KG1 (cell line): ENCODE data around the gene FMO4.
"Not testable (repeated sequence)": the region's sequence is repeated elsewhere in the genome, so short reads cannot be mapped to it uniquely, and the experiment has no call there.

Experiments
- DNase-seq: peaks from one replicate; lab custom pipeline; 2025; lab: John Stamatoyannopoulos, UW

FMO4 gene

DNA sequence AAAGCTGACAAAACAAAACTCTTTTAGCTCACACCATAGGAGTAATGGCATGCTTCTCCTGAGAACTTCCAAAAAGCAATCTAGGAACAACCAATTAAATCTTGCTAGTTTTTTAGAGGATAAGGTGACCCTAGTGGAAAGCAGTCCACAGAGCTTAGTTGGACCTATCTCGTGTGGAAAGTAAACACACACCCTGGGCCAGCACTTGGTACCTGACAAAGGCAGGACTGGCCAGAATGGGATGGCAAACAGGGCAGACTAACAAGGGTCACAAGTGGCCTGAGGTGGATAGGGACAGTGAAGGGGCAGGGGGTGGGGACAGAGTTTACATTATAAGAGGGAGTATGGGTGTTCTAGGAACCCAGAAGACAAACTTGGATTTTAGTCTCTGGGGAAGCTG lies 22.0 kb downstream of the FMO4 start:
- DNase-seq = no peak

DNA sequence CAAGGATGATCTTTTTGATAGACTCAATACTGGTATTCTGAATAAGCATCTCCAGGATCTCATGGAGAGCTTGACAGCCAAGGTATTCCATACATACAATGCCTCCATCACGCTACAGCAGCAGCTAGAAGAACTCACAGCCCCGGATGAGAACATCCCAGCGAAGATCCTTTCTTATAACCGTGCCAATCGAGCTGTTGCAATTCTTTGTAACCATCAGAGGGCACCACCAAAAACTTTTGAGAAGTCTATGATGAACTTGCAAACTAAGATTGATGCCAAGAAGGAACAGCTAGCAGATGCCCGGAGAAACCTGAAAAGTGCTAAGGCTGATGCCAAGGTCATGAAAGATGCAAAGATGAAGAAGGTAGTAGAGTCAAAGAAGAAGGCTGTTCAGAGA lies 25.4 kb downstream of the FMO4 start:
- not testable (repeated sequence) for DNase-seq

DNA sequence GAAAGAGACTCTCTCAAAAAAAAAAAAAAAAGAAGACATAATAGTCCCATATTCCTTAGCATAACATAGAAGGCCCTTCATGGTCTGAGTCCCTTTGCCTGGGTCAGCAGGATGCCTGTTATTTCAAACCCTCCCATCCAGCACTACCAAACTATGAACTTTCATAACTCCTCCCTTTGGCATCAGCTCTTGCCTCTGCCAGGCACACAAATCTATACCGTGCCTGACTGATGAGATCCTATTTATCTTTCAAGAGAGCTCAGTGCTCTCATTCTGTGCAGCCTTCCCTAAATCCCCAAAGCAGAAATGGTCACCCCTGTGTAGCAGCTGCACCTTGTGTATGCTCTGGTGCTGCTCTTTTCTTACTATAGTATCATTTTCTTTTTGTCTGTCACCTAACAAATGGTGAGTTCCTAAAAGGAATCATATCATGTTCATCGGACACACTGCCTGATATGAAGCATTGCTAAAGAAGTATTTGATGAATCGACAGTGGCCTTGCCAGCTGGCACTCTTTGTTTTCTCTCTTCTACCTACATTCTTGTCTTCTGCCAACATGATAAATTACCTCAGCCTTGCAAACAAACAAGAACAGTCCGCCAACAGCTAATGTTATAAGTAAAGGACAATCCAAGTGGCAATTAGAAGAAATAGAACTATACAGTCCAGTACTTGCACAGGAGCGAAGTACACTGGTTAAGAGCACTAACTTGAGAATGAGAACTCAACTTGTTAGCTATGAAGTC lies 29.9 kb downstream of the FMO4 start:
- no peak for DNase-seq

DNA sequence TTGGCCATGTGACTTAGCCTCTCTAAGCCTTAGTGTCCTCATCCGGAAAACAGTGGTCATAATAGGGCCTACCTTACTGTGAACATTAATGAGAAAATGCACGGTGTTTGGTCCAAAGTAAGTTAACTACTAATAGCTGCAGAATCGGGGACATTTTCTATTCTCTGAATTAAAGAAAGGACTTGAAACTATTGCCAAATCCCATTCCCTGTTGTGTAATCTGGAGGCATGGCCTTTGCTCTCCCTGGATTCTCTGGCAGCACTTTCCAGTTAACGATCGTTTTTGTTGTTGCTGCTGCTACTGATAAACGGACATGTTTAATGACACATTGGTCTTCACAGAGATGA lies 30.5 kb downstream of the FMO4 start:
- no peak for DNase-seq

DNA sequence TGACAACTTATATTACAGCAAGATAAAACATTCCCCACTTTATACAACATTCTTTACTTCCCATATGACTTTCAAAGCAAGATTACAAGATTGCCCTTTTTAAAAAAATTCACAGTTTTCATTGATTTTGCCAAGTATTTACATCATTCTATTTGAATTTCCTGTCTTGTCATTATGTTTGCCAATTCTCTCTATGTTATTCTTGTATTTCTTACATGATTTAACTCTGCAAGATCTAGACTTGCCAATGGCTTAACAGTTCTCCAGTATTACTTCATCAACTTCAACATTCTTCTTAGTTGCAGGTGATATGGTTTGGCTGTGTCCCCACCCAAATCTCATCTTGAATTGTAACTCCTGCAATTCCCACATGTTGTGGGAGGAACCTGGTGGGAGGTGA lies 31.6 kb downstream of the FMO4 start:
- no peak for DNase-seq

DNA sequence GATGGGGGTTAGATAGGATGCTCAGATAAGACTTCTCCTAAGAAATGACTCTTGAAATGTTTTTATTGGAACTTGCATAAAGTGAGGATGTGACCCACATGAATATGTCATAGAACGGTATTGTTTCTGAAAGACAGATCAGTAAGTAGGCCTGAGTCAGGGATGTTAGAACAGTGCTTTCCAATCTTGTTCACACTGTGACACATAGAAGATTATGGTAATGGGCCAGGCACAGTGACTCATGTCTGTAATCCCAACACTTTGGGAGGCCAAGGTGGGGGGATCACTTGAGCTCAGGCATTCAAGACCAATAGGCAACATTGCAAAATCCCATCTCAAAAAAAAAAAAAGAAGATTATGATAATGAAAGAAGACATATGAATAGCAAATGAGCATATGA lies 32.9 kb downstream of the FMO4 start:
- no peak for DNase-seq

DNA sequence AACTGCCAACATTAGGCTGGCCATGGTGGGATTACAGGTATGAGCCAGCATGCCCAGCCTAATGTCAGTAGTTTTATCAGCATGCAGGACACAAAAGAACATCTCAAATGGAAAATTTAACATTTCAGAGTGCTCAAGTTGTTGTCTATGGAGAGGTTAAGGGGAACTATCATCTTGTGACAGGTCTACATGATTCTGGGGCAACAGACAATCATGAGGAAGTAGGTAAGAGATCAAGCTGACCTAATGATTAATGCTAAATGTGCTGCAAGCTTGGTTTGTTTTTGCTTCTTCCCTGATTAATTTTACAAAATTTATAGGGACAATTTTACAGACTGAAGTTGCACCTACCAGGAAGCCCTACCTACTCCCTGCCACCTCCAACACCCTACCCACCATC lies 36.6 kb downstream of the FMO4 start:
- no peak for DNase-seq

DNA sequence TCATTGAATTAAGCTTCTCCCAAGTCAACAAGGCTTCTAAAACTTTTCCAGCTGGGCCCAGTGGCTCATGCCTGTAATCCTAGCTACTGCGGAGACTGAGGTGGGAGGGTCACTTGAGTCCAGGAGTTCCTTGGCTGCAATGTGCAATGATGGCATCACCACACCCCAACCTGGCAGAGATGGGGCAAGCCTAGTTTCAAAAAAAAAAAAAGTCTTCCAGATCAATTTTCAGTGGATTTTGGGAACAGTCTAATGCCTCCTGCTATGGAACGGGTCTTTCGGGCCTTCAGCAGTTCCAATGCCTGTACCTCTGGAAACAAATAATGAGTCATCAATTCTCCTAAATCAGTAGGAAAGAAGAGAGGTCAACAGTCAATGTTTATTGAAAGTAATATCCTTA lies 38.0 kb downstream of the FMO4 start:
- DNase-seq = no peak

DNA sequence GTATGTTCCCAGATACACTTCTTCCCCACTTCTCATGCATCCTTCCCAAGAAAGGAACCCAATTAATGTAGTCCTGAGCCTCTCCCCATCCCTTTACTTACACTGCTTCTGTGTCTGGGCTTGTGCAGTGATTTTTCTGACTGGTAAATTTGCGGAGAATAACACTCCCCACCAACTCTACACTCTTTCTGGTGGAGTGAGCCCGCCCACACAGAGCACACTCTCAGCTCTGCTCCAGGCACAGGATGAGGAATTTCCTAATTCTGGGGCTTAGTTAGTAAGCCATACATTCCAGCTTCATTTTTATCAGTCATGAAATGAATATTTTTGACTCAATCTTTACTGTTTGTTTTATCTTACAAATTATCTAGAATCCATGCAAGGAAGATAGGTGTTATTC lies 38.6 kb downstream of the FMO4 start:
- no peak for DNase-seq

DNA sequence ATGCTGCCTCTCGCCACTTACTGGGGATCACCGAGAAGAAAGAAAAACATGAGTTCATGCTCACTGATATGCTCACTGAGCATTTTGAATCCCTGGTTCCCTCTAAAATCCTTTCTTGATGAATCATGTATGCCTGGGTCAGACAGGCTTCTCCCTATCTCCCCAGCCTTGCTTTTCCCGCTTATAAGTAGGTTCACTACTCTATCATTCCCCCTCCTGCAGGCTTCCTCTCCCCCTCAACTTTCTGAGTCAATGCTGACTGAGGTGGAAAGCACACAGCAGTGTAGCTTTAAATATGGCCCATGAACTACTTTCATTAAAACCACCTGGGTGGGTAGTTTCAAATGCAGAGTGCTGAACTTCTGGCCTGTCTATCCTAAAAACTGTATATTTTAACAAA lies 41.7 kb downstream of the FMO4 start:
- DNase-seq = no peak

DNA sequence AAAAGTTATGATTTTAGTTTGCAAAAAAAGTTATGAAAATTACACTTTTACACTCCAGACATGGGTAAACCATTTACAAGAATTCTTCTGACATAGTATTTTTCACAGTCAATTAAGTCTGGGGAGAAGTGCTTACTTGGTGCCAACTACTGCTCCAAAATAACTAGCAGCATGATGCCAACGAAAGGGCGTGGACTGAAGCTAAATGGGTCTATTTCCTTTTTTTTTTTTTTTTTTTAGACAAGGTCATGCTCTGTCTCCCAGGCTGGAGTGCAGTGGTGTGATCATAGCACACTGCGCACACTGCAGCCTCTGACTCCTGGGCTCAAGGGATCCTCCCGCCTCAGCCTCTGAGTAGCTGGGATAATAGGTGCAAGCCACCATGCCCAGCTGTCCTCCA lies 43.2 kb downstream of the FMO4 start:
- no peak for DNase-seq

DNA sequence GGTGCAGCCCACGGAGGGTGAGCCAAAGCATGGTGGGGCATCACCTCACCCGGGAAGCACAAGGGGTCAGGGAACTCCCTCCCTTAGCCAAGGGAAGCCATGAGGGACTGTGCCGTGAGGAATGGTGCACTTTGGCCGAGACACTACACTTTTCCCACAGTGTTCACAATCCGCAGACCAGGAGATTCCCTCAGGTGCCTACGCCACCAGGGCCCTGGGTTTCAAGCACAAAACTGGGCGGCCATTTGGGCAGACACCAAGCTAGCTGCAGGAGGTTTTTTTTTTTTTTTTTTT lies 45.3 kb downstream of the FMO4 start:
- not testable (repeated sequence) for DNase-seq

DNA sequence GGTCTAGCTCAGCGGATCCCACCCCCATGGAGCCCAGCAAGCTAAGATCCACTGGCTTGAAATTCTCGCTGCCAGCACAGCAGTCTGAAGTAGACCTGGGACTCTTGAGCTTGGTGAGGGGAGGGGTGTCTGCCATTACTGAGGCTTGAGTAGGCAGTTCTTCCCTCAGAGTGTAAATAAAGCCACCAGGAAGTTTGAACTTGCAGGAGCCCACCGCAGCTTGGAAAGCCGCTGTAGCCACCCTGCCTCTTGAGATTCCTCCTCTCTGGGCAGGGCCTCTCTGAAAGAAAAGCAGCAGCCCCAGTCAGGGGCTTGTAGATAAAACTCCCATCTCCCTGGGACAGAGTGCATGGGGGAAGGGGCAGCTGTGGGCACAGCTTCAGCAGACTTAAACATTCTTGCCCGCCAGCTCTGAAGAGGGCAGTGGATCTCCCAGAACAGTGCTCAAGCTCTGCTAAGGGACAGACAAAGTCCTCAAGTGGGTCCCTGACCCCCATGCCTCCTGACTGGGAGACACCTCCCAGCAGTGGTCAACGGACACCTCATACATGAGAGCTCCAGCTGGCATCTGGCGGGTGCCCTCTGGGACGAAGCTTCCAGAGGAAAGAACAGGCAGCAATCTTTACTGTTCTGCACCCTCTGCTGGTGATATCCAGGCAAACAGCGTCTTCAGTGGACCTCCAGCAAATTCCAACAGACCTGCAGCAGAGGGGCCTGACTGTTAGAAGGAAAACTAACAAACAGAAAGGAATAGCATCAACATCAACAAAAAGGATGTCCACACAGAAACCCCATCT lies 45.9 kb downstream of the FMO4 start:
- not testable (repeated sequence) for DNase-seq

DNA sequence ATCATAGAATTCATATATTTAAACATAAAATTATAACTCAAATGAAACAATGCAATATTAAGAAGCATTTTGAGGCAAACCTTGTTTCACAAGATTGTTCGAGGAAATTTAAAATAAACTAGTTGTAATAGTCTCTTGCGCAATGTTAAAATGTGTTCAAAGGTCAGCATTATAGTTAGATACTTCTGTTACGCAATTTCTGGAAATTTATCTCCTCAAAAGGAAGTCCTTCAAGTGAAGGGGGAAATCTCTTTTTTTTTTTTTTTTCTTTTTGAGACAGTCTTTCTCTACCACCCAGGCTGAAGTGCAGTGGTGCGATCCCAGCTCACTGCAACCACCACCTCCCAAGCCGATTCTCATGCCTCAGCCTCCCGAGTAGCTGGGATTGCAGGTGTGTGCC lies 52.1 kb downstream of the FMO4 start:
- no peak for DNase-seq

DNA sequence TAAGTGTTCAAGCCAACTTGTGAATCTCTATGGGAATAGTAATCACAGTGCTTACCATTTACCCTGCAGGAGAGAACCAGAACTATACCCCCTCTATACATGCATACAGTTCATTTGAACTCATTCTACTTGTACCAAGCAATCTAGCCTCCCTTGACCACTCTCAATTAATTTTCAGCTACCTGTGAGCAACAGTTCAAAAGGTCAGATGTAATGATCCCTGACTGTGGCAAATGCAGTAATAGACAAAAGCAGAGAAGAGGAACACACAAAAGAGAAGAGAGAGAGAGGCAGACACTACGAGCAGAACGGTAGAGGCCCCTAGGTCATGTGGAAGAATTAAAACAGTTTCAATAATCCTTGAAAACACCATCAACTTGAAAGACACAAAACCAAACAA lies 52.8 kb downstream of the FMO4 start:
- no peak for DNase-seq

DNA sequence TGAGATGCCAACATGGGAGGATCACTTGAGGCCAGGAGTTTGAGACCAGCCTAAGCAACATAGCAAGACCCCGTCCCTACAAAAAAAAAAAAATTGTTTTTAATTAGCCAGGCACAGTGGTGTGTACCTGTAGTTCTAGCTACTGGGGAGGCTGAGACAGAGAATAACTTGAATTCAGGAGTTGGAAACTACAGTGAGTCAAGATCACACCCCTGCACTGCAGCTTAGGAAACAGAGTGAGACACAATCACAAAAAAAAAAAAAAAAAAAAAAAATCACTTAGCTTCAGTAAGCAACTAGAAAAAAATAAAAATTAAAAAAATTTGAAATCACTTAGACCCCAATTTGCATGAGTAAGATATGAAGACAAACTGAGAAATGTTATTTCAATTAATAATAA lies 53.5 kb downstream of the FMO4 start:
- no peak for DNase-seq

DNA sequence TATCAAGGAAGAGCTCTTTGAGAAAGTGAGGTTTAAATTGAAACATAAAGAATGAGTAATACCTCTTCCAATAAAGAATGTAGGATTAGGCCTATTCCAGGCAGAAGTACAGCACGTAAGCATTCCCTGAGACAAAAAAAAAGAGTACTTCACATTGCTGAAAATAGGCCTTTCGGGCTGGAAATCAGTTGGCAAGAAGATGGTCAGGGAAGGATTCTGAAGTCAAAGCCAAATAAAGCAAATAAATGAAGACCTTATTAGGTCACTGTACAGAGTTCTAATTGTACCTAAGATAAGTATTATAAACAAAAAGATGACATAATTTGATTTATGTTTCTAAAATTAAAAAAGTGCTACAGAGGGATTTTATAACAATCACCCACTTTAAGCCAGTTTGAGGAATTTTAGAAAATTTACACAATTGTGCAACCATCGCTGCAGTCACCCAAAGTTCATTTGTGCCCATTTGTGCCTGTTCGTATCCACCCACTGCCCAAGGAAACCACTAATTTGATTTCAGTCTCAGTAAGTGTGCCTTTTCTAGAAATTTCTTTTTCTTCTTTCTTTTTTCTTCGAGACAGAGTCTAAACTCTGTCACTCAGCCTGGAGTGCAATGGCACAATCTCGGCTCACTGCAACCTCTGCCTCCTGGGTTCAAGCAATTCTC lies 58.6 kb downstream of the FMO4 start:
- no peak for DNase-seq

DNA sequence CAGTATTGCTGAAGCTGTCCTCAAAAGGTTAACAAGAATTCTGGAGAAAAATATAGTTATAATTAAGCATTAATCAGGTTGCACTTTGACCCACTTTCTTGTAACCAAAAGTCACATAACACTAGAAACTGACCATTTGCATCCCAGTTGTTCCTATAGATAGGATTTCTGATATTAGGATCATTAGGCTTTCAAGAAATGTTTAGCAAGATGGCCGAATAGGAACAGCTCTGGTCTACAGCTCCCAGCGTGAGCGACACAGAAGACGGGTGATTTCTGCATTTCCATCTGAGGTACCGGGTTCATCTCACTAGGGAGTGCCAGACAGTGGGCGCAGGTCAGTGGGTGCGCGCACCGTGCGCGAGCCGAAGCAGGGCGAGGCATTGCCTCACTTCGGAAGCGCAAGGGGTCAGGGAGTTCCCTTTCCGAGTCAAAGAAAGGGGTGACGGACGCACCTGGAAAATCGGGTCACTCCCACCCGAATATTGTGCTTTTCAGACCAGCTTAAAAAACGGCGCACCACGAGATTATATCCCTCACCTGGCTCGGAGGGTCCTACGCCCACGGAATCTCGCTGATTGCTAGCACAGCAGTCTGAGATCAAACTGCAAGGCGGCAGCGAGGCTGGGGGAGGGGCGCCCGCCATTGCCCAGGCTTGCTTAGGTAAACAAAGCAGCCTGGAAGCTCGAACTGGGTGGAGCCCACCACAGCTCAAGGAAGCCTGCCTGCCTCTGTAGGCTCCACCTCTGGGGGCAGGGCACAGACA lies 59.6 kb downstream of the FMO4 start:
- not testable (repeated sequence) for DNase-seq

DNA sequence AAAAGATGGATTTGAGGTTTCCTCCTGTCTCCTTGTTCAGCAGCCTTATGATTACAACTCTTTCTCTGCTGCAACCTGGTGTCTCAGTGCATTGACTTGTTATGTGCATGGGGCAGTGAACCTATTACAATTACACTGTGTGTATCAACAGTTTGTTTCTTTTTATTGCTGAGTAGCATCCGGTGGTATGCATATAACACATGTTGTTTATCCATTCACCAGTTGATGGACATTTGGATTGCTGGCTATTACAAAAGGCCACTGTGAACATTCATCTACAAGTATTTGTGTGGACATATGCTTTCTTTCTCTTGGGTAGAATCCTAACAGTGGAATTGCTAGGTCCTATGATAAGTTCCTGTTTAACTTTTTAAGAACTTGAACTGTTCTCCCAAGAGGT lies 65.9 kb downstream of the FMO4 start:
- no peak for DNase-seq

DNA sequence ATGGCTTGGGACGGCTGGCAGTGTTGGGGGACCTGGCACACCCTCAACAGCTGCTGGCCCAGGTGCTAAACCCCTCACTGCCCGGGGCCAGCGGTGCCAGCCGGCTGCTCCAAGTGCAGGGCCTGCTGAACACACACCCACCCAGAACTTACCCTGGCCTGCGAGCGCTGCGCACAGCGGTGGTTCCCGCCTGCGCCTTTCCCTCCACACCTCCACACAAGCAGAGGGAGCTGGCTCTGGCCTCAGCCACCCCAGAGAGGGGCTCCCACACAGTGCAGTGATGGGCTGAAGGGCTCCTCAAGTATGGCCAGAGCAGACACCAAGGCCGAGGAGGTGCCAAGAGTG lies 67.9 kb downstream of the FMO4 start:
- DNase-seq = no peak

DNA sequence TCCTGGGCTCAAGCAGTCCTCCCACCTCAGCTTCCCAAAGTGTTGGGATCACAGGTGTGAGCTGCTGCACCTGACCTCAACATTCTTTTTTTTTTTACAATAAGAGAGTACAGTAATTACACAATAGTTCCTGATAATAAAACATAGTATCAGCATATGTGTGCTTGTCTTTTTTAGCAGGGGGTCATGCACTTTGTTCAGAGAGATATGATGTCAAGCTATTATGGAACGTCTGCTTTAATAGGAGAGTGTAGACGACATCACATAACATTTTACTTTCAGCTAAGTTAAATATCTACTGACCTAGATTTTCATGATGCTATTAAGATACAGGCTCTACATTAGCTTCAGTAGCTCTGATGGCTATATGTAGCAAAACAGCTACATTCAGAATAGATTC lies 70.5 kb downstream of the FMO4 start:
- no peak for DNase-seq

DNA sequence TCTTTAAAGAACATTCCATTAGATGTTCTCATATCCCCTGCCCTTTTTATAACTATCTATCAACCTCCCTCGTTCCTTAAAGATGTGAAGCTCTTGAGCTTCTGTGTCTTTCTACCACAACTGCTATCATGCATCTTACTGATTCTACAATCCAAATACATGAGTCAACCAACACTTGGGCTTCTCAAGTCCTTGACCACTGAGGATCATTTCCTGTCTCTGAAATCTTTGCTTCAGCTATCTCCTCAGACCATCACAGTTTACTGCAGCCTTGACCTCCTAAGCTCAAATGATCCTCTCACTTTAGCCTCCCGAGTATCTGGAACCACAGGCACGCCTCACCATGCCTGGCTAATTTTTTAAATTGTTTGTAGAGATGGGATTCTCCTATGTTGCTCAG lies 75.2 kb downstream of the FMO4 start:
- DNase-seq = no peak

DNA sequence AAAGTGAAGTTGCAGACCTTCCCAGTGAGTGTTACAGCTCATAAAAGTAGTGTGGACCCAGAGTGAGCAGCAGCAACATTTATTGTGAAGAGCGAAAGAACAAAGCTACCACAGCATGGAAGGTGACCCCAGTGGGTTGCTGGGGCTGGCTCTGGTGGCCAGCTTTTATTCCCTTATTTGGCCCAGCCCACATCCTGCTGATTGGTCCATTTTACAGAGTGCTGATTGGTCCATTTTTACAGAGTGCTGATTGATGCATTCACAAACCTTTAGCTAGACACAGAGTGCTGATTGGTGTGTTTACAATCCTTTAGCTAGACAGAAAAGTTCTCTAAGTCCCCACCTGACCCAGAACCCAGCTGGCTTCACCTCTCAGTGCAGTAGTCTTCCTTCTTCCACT lies 76.8 kb downstream of the FMO4 start:
- not testable (repeated sequence) for DNase-seq
